H1 (cell line): Measurements from ENCODE around the gene ZSCAN21. TPM values are rescaled to one million over a fixed set of nuclear protein-coding genes. Genes with fewer than 3 reads are reported as not detected.

Source experiments
- CHD7 ChIP-seq: fragments of 300-600 bp; sonication (generic); IDR thresholded peaks from 2 replicates; pipeline ENCODE4 v1.7.1; 2012; ENCODE audit warnings: low read length, moderate library complexity, mild to moderate bottlenecking, inconsistent platforms; ENCODE audit not compliant: insufficient replicate concordance
- CREB1 ChIP-seq: IDR thresholded peaks from 2 replicates; pipeline ENCODE4 v1.6.1; 2012; ENCODE audit warnings: inconsistent platforms
- FOSL1 ChIP-seq: IDR thresholded peaks from 2 replicates; pipeline ENCODE4 v1.6.1; 2011; ENCODE audit warnings: mild to moderate bottlenecking, low read depth, low read length, moderate library complexity; ENCODE audit not compliant: insufficient read depth
- JUND ChIP-seq: IDR thresholded peaks from 2 replicates; pipeline ENCODE4 v1.6.1; 2011; ENCODE audit warnings: mild to moderate bottlenecking, improper control_type of control experiment, low read length
- KDM1A ChIP-seq: fragments of 200-600, 300-600 bp; sonication (generic); IDR thresholded peaks from 2 replicates; pipeline ENCODE4 v1.7.1; 2016; ENCODE audit warnings: mild to moderate bottlenecking, low read length, borderline replicate concordance
- KDM4A ChIP-seq: IDR thresholded peaks from one replicate; pipeline ENCODE4 v1.7.1; 2012; ENCODE audit warnings: low read depth, mild to moderate bottlenecking, moderate library complexity, low read length, inconsistent platforms; ENCODE audit not compliant: severe bottlenecking
- POLR2A ChIP-seq, 2 experiments: IDR thresholded peaks; 1 replicate in 1 of 2; 2 replicates in 1 of 2; pipeline ENCODE4 v1.6.1; 2011; ENCODE audit warnings: low read depth in 2 of 2, low read length in 2 of 2, mild to moderate bottlenecking in 2 of 2; ENCODE audit errors: control extremely low read depth in 1 of 2
- RAD21 ChIP-seq, 2 experiments: IDR thresholded peaks in 1 of 2; conservative IDR thresholded peaks in 1 of 2; 2 replicates each; pipeline ENCODE4 v1.6.1; 2011; ENCODE audit warnings: low read depth in 2 of 2, low read length in 2 of 2, improper control_type of control experiment in 1 of 2, inconsistent platforms in 1 of 2, mild to moderate bottlenecking in 1 of 2, moderate library complexity in 1 of 2
- TBP ChIP-seq: IDR thresholded peaks from 2 replicates; pipeline ENCODE4 v1.6.1; 2011; ENCODE audit warnings: low read depth, low read length, improper control_type of control experiment
- TEAD4 ChIP-seq: IDR thresholded peaks from 2 replicates; pipeline ENCODE4 v1.6.1; 2012; ENCODE audit warnings: low read depth, low read length, inconsistent platforms, mixed read lengths
- polyA plus RNA-seq, 7 experiments: library from polyadenylated mRNA; depleted of rRNA in 3 of 7; stranded (reverse) in 5 of 7; unstranded in 2 of 7; fragments of >200 nt in 5 of 7; fragments of 200-250 nt in 2 of 7; gene quantifications; 1 replicate in 5 of 7; 2 replicates in 1 of 7; 4 replicates in 1 of 7; pipeline versions ENCODE4 v1.2.1 to v1.2.3, GENCODE V29; 2011 to 2013; ENCODE audit warnings: missing spikeins in 2 of 7, mixed read lengths in 2 of 7
- total RNA-seq: library from RNA; stranded (reverse); fragmentation: NEBNext Ultra II Directional; extraction: Animal tissue kit (Norgen Biotek cat#: 25700); gene quantifications from 2 replicates; pipeline ENCODE4 v1.2.1, GENCODE V29; 2021

ZSCAN21 gene
- total and polyA plus RNA-seq, 2 of the 8 experiments (the other 6 are each of a cell fraction or from before 2014, with no cell fraction given), result 15.4 to 26.1 TPM

GRCh38 chr7:100027197-100027596 is 22.4 kb upstream of the ZSCAN21 start (continued):
- TF ChIP-seq CHD7, result no peak
- no peak for TF ChIP-seq FOSL1
- TF ChIP-seq POLR2A (IDR thresholded peaks at IDR 0.05; ENCODE audit: control extremely low read depth in 1 of 2, low read depth in 2 of 2, low read length in 2 of 2), result no peak
- TF ChIP-seq RAD21 (IDR thresholded peaks at IDR 0.05 in 1 of 2, conservative IDR thresholded peaks at IDR 0.05 in 1 of 2; ENCODE audit: low read depth in 2 of 2, low read length in 2 of 2), result no peak
- TF ChIP-seq KDM4A, result no peak
- TF ChIP-seq TBP, result no peak
- no peak for TF ChIP-seq KDM1A
- TF ChIP-seq JUND, result no peak
- TF ChIP-seq CREB1, result no peak
- TF ChIP-seq TEAD4, result no peak
